Dendritic cell treated with granulocyte-macrophage colony-stimulating factor and Interleukin-4, amounts not matched to agents 40 ng/mL and 50 ng/mL, for 4 days (primary cell): ENCODE data around the gene DYNC2H1.

Experiments used
- H3K27ac Mint-ChIP-seq: one replicate; pipeline ENCODE4 v1.8.0; 2022; ENCODE audit warnings: mild to moderate bottlenecking, mixed read lengths
- H3K27me3 Mint-ChIP-seq: one replicate; pipeline ENCODE4 v1.8.0; 2022; ENCODE audit warnings: mild to moderate bottlenecking, mixed read lengths
- H3K36me3 Mint-ChIP-seq: one replicate; pipeline ENCODE4 v1.8.0; 2022; ENCODE audit warnings: low read depth, mixed read lengths
- H3K4me1 Mint-ChIP-seq: one replicate; pipeline ENCODE4 v1.8.0; 2022; ENCODE audit warnings: low read depth, mixed read lengths
- H3K4me3 Mint-ChIP-seq: one replicate; pipeline ENCODE4 v1.8.0; 2022; ENCODE audit warnings: mild to moderate bottlenecking, moderate library complexity, mixed read lengths
- H3K9me3 Mint-ChIP-seq: one replicate; pipeline ENCODE4 v1.8.0; 2022; ENCODE audit warnings: mixed read lengths
- intact Hi-C: fragments of 100-400 bp; cut with micrococcal nuclease; formaldehyde crosslinking; loops from one replicate; pipeline ENCODE4 v1.15.0; 2022

The DYNC2H1 gene

GRCh38 chr11:103380031-103380430 is 270.8 kb downstream of the DYNC2H1 start:
- no peak overlapping the region for H3K27ac Mint-ChIP-seq
- H3K4me3 Mint-ChIP-seq = no peak overlapping the region
- H3K36me3 Mint-ChIP-seq = no peaks in the 10 kb centered on the region
- H3K27me3 Mint-ChIP-seq = no peaks in the 10 kb centered on the region
- no peaks in the 10 kb centered on the region for H3K4me1 Mint-ChIP-seq
- peaks cover 32% of the 10 kb centered on the region for H3K9me3 Mint-ChIP-seq
- intact Hi-C loops = no loop called here

- intact Hi-C loops = no loop called here
- H3K4me1 Mint-ChIP-seq = no peaks in the 10 kb centered on the region
- H3K27me3 Mint-ChIP-seq = no peaks in the 10 kb centered on the region
- H3K4me3 Mint-ChIP-seq = no peak overlapping the region
- H3K9me3 Mint-ChIP-seq = peaks cover 16% of the 10 kb centered on the region
- no peak overlapping the region for H3K27ac Mint-ChIP-seq
- no peaks in the 10 kb centered on the region for H3K36me3 Mint-ChIP-seq
These were observed 275.4 kb downstream of the DYNC2H1 start for GRCh38 chr11:103384652-103385051.

- Mint-ChIP-seq H3K27ac (no peak overlapping the region), H3K36me3 (no peaks in the 10 kb centered on the region), H3K9me3 (peaks cover 33% of the 10 kb centered on the region), H3K27me3 (no peaks in the 10 kb centered on the region), H3K4me1 (no peaks in the 10 kb centered on the region), H3K4me3 (no peak overlapping the region)
- intact Hi-C loops = no loop called here
These were observed 286.4 kb downstream of the DYNC2H1 start for GRCh38 chr11:103395612-103396011.

GRCh38 chr11:103396237-103396636 is 287.0 kb downstream of the DYNC2H1 start:
- H3K9me3 Mint-ChIP-seq = peaks cover 32% of the 10 kb centered on the region
- no peaks in the 10 kb centered on the region for H3K27me3 Mint-ChIP-seq
- no peaks in the 10 kb centered on the region for H3K4me1 Mint-ChIP-seq
- H3K27ac Mint-ChIP-seq = no peak overlapping the region
- no peaks in the 10 kb centered on the region for H3K36me3 Mint-ChIP-seq
- intact Hi-C loops = no loop called here
- no peak overlapping the region for H3K4me3 Mint-ChIP-seq

GRCh38 chr11:103397369-103397768 is 288.1 kb downstream of the DYNC2H1 start:
- H3K27ac Mint-ChIP-seq = no peak overlapping the region
- H3K27me3 Mint-ChIP-seq = no peaks in the 10 kb centered on the region
- H3K36me3 Mint-ChIP-seq = no peaks in the 10 kb centered on the region
- peaks cover 26% of the 10 kb centered on the region for H3K9me3 Mint-ChIP-seq
- intact Hi-C loops = no loop called here
- no peaks in the 10 kb centered on the region for H3K4me1 Mint-ChIP-seq
- H3K4me3 Mint-ChIP-seq = no peak overlapping the region

- Mint-ChIP-seq H3K27me3 (no peaks in the 10 kb centered on the region), H3K27ac (no peak overlapping the region), H3K36me3 (no peaks in the 10 kb centered on the region), H3K4me1 (no peaks in the 10 kb centered on the region), H3K9me3 (peaks cover 14% of the 10 kb centered on the region), H3K4me3 (no peak overlapping the region)
- intact Hi-C loops = no loop called here
These were observed 289.6 kb downstream of the DYNC2H1 start for GRCh38 chr11:103398829-103399228.

GRCh38 chr11:103406357-103406756 is 297.1 kb downstream of the DYNC2H1 start:
- intact Hi-C loops = no loop called here

GRCh38 chr11:103407641-103408040 is 298.4 kb downstream of the DYNC2H1 start:
- Mint-ChIP-seq H3K27me3 (no peaks in the 10 kb centered on the region), H3K4me3 (no peak overlapping the region), H3K36me3 (no peaks in the 10 kb centered on the region), H3K9me3 (peaks cover 1% of the 10 kb centered on the region), H3K4me1 (no peaks in the 10 kb centered on the region), H3K27ac (no peak overlapping the region)
- intact Hi-C loops = no loop called here

More at GRCh38 chr11:103406357-103406756, 297.1 kb downstream of the DYNC2H1 start:
- no peaks in the 10 kb centered on the region for H3K27me3 Mint-ChIP-seq
- H3K36me3 Mint-ChIP-seq = no peaks in the 10 kb centered on the region
- H3K4me3 Mint-ChIP-seq = no peak overlapping the region
- no peaks in the 10 kb centered on the region for H3K4me1 Mint-ChIP-seq
- no peak overlapping the region for H3K27ac Mint-ChIP-seq
- peaks cover 3% of the 10 kb centered on the region for H3K9me3 Mint-ChIP-seq

- no peaks in the 10 kb centered on the region for H3K4me1 Mint-ChIP-seq
- H3K9me3 Mint-ChIP-seq = peaks cover 8% of the 10 kb centered on the region
- no peak overlapping the region for H3K4me3 Mint-ChIP-seq
- H3K27ac Mint-ChIP-seq = no peak overlapping the region
- intact Hi-C loops = no loop called here
- no peaks in the 10 kb centered on the region for H3K36me3 Mint-ChIP-seq
- H3K27me3 Mint-ChIP-seq = no peaks in the 10 kb centered on the region
These were observed 304.2 kb downstream of the DYNC2H1 start for GRCh38 chr11:103413266-103413888.

GRCh38 chr11:103418014-103418413 is 308.8 kb downstream of the DYNC2H1 start:
- Mint-ChIP-seq H3K4me1 (no peaks in the 10 kb centered on the region), H3K36me3 (no peaks in the 10 kb centered on the region), H3K27me3 (no peaks in the 10 kb centered on the region), H3K27ac (no peak overlapping the region), H3K9me3 (peaks cover 49% of the 10 kb centered on the region), H3K4me3 (no peak overlapping the region)
- intact Hi-C loops = no loop called here

GRCh38 chr11:103420593-103420992 is 311.4 kb downstream of the DYNC2H1 start:
- no peak overlapping the region for H3K4me3 Mint-ChIP-seq
- no peaks in the 10 kb centered on the region for H3K4me1 Mint-ChIP-seq
- H3K27me3 Mint-ChIP-seq = no peaks in the 10 kb centered on the region
- H3K9me3 Mint-ChIP-seq = peaks cover 52% of the 10 kb centered on the region
- H3K36me3 Mint-ChIP-seq = no peaks in the 10 kb centered on the region
- H3K27ac Mint-ChIP-seq = no peak overlapping the region
- intact Hi-C loops = no loop called here

GRCh38 chr11:103433386-103434072 is 324.3 kb downstream of the DYNC2H1 start:
- Mint-ChIP-seq H3K4me3 (no peak overlapping the region), H3K4me1 (no peaks in the 10 kb centered on the region), H3K27ac (no peak overlapping the region), H3K27me3 (no peaks in the 10 kb centered on the region), H3K36me3 (no peaks in the 10 kb centered on the region), H3K9me3 (peaks cover 10% of the 10 kb centered on the region)
- intact Hi-C loops = no loop called here

GRCh38 chr11:103434073-103434411 is 324.8 kb downstream of the DYNC2H1 start:
- intact Hi-C loops = no loop called here
- Mint-ChIP-seq H3K4me1 (no peaks in the 10 kb centered on the region), H3K27ac (no peak overlapping the region), H3K36me3 (no peaks in the 10 kb centered on the region), H3K9me3 (peaks cover 10% of the 10 kb centered on the region), H3K27me3 (no peaks in the 10 kb centered on the region), H3K4me3 (no peak overlapping the region)

- Mint-ChIP-seq H3K27me3 (no peaks in the 10 kb centered on the region), H3K27ac (no peak overlapping the region), H3K36me3 (no peaks in the 10 kb centered on the region), H3K4me3 (no peak overlapping the region), H3K4me1 (no peaks in the 10 kb centered on the region), H3K9me3 (no peaks in the 10 kb centered on the region)
- intact Hi-C loops = no loop called here
These were observed 327.0 kb downstream of the DYNC2H1 start for GRCh38 chr11:103436131-103436770.
